OCI-M2 (cell line): ENCODE results near the gene CTNNA2.

ENCODE experiments used
- DNase-seq: peaks from one replicate; lab custom pipeline; 2025; ENCODE audit not compliant: unreplicated experiment; lab: John Stamatoyannopoulos, UW

The CTNNA2 gene

GRCh38 chr2:80255918-80256781, 743.3 kb downstream of the CTNNA2 start:
- no peak for DNase-seq

GRCh38 chr2:80256782-80257167, 743.9 kb downstream of the CTNNA2 start:
- DNase-seq = no peak

- no peak for DNase-seq
Observed at GRCh38 chr2:80257450-80257849, 744.6 kb downstream of the CTNNA2 start.

GRCh38 chr2:80258341-80258740, 745.5 kb downstream of the CTNNA2 start:
- no peak for DNase-seq

GRCh38 chr2:80258793-80259192, 745.9 kb downstream of the CTNNA2 start:
- no peak for DNase-seq

- DNase-seq = no peak
Observed at GRCh38 chr2:80259292-80259691, 746.4 kb downstream of the CTNNA2 start.

- DNase-seq = no peak
Observed at GRCh38 chr2:80266231-80266630, 753.4 kb downstream of the CTNNA2 start.

GRCh38 chr2:80269806-80270205, 757.0 kb downstream of the CTNNA2 start:
- DNase-seq = no peak

GRCh38 chr2:80280598-80280997, 767.7 kb downstream of the CTNNA2 start:
- no peak for DNase-seq

- no peak for DNase-seq
Observed at GRCh38 chr2:80281049-80281448, 768.2 kb downstream of the CTNNA2 start.

- no peak for DNase-seq
Observed at GRCh38 chr2:80288576-80288975, 775.7 kb downstream of the CTNNA2 start.

- no peak for DNase-seq
Observed at GRCh38 chr2:80291656-80292055, 778.8 kb downstream of the CTNNA2 start.

- no peak for DNase-seq
Observed at GRCh38 chr2:80292474-80292873, 779.6 kb downstream of the CTNNA2 start.

- DNase-seq = no peak
Observed at GRCh38 chr2:80293039-80293438, 780.2 kb downstream of the CTNNA2 start.

- DNase-seq = no peak
Observed at GRCh38 chr2:80298954-80299353, 786.1 kb downstream of the CTNNA2 start.

GRCh38 chr2:80299661-80300060, 786.8 kb downstream of the CTNNA2 start:
- no peak for DNase-seq

GRCh38 chr2:80300346-80300745, 787.5 kb downstream of the CTNNA2 start:
- DNase-seq = no peak

GRCh38 chr2:80300954-80301353, 788.1 kb downstream of the CTNNA2 start:
- DNase-seq = no peak

GRCh38 chr2:80302001-80302313, 789.1 kb downstream of the CTNNA2 start:
- DNase-seq = no peak

- DNase-seq = no peak
Observed at GRCh38 chr2:80302314-80303005, 789.6 kb downstream of the CTNNA2 start.

- no peak for DNase-seq
Observed at GRCh38 chr2:80303006-80303908, 790.4 kb downstream of the CTNNA2 start.
